Activated CD8-positive, alpha-beta T cell treated with anti-CD3 and anti-CD28 coated beads for 36 hours (primary cell): ENCODE data around the gene TCEAL4. TPM values are rescaled to one million over a fixed set of nuclear protein-coding genes. Genes with fewer than 3 reads are reported as not detected.

ENCODE experiments used
- ATAC-seq: fragments of 200-7000 bp; cut with Tn5 transposase; one replicate; pipeline ENCODE4 v1.10.0; 2021; ENCODE audit warnings: mild to moderate bottlenecking, moderate library complexity
- CTCF ChIA-PET: fragments of 350-600 bp; sonication (Branson Sonifier 250); formaldehyde crosslinking; loops from one replicate; lab custom pipeline; 2021; ENCODE audit warnings: antibody characterized with exemption; lab: Charles Lee
- POLR2A ChIA-PET: fragments of 350-600 bp; sonication (Branson Sonifier 250); formaldehyde crosslinking; loops from one replicate; lab custom pipeline; 2021; ENCODE audit warnings: antibody characterized with exemption; lab: Charles Lee
- DNase-seq: peaks from one replicate; pipeline ENCODE4 v3.0.0-alpha.2; 2020
- H3K27ac Mint-ChIP-seq: one replicate; pipeline ENCODE4 v1.8.0; 2021; ENCODE audit warnings: mild to moderate bottlenecking, mixed read lengths
- H3K27me3 Mint-ChIP-seq: one replicate; pipeline ENCODE4 v1.8.0; 2021; ENCODE audit warnings: mixed read lengths
- H3K36me3 Mint-ChIP-seq: one replicate; pipeline ENCODE4 v1.8.0; 2021; ENCODE audit warnings: low read depth, mixed read lengths
- H3K4me1 Mint-ChIP-seq: one replicate; pipeline ENCODE4 v1.8.0; 2021; ENCODE audit warnings: low read depth, mixed read lengths
- H3K4me3 Mint-ChIP-seq: one replicate; pipeline ENCODE4 v1.8.0; 2021; ENCODE audit warnings: mild to moderate bottlenecking, moderate library complexity, mixed read lengths
- H3K9me3 Mint-ChIP-seq: one replicate; pipeline ENCODE4 v1.8.0; 2021; ENCODE audit warnings: mixed read lengths
- CTCF ChIP-seq: fragments of 200-600 bp; IDR thresholded peaks from one replicate; pipeline ENCODE4 v1.8.0; 2022; ENCODE audit warnings: antibody characterized with exemption, mild to moderate bottlenecking
- intact Hi-C: fragments of 100-400 bp; cut with micrococcal nuclease; formaldehyde crosslinking; loops from one replicate; pipeline ENCODE4 v1.10.0; 2022
- total RNA-seq, 2 experiments: library from RNA; stranded (reverse); gene quantifications; one replicate each; pipeline ENCODE4 v1.2.3, GENCODE V29; 2021

Gene TCEAL4
- total RNA-seq, 2 experiments from 2014 or later = 15.8 to 18.7 TPM

- CTCF ChIA-PET = no interaction called here
- ATAC-seq = no peak
- Mint-ChIP-seq H3K9me3 (no peaks in the 10 kb centered on the region), H3K4me1 (no peaks in the 10 kb centered on the region), H3K36me3 (no peaks in the 10 kb centered on the region), H3K27ac (no peak overlapping the region), H3K4me3 (no peak overlapping the region), H3K27me3 (no peaks in the 10 kb centered on the region)
- no peak for TF ChIP-seq CTCF
- no peak for DNase-seq
- POLR2A ChIA-PET = no interaction called here
- intact Hi-C loops = no loop called here
Observed at GRCh38 chrX:103616676-103617186, 31.4 kb downstream of the TCEAL4 start.

- H3K27me3 Mint-ChIP-seq = no peaks in the 10 kb centered on the region
Observed at GRCh38 chrX:103624111-103624510, 38.8 kb downstream of the TCEAL4 start.

GRCh38 chrX:103626855-103627254 is 41.5 kb downstream of the TCEAL4 start:
- CTCF ChIA-PET = no interaction called here
- H3K4me1 Mint-ChIP-seq = peaks cover 18% of the 10 kb centered on the region
- no peaks in the 10 kb centered on the region for H3K27me3 Mint-ChIP-seq
- H3K9me3 Mint-ChIP-seq = no peaks in the 10 kb centered on the region
- ATAC-seq (peak; percentile 28), DNase-seq (no peak)
- TF ChIP-seq CTCF = no peak
- intact Hi-C loops = no loop called here
- H3K27ac Mint-ChIP-seq = no peak overlapping the region
- H3K36me3 Mint-ChIP-seq = peaks cover 1% of the 10 kb centered on the region
- POLR2A ChIA-PET = no interaction called here
- H3K4me3 Mint-ChIP-seq = no peak overlapping the region

More at GRCh38 chrX:103624111-103624510, 38.8 kb downstream of the TCEAL4 start:
- H3K27ac Mint-ChIP-seq = no peak overlapping the region
- no peak overlapping the region for H3K4me3 Mint-ChIP-seq
- no peaks in the 10 kb centered on the region for H3K36me3 Mint-ChIP-seq
- no peak for TF ChIP-seq CTCF
- intact Hi-C loops = no loop called here
- DNase-seq (no peak), ATAC-seq (no peak)
- no peaks in the 10 kb centered on the region for H3K9me3 Mint-ChIP-seq
- H3K4me1 Mint-ChIP-seq = peaks cover 13% of the 10 kb centered on the region
- ChIA-PET CTCF (no interaction called here), POLR2A (no interaction called here)

- CTCF ChIA-PET = no interaction called here
- ATAC-seq = peak; percentile 68
Observed at GRCh38 chrX:103628386-103629317, 43.3 kb downstream of the TCEAL4 start, which contains the start of gene TCEAL1. TSS of gene TCEAL1 (plus strand) at chrX:103628975. CDS start at chrX:103629917, 942 bp downstream.

More at GRCh38 chrX:103628386-103629317, 43.3 kb downstream of the TCEAL4 start, which contains the start of gene TCEAL1:
- peak; percentile 65 for DNase-seq
- peak within 1 kb of the TSS; percentile 88 for H3K4me3 Mint-ChIP-seq
- peak within 1 kb of the TSS; percentile 89 for H3K27ac Mint-ChIP-seq
- no peaks in the 10 kb centered on the region for H3K9me3 Mint-ChIP-seq
- H3K36me3 Mint-ChIP-seq = peaks cover 1% of the 10 kb centered on the region
- intact Hi-C loops = no loop called here
- POLR2A ChIA-PET = interaction anchor here (0.7 kb wide), 1 partner anchor 19 kb away, joined by 3 read pairs; no protein-coding TSS in a partner anchor
- H3K27me3 Mint-ChIP-seq = no peaks in the 10 kb centered on the region
- peaks cover 18% of the 10 kb centered on the region for H3K4me1 Mint-ChIP-seq
- no peak for TF ChIP-seq CTCF
